Liver (tissue), 3 donors: ENCODE data around the gene HTR4.

ENCODE experiments used
- CTCF ChIP-seq: fragments of 150-350 bp; IDR thresholded peaks from 2 replicates; pipeline ENCODE4 v1.5.1; 2017; ENCODE audit warnings: improper control_type of control experiment, low read depth, low read length; ENCODE audit not compliant: missing input control
- EGR1 ChIP-seq, 2 donors: IDR thresholded peaks; 2 replicates each; pipeline ENCODE4 v1.6.1; 2016 to 2018; ENCODE audit warnings: antibody characterized with exemption in 2 of 2, low read depth in 2 of 2
- HNF4A ChIP-seq, 2 donors: conservative IDR thresholded peaks; 2 replicates each; pipeline ENCODE4 v1.6.1; 2016; ENCODE audit warnings: antibody characterized with exemption in 2 of 2, mild to moderate bottlenecking in 2 of 2
- HNF4G ChIP-seq: IDR thresholded peaks from 2 replicates; pipeline ENCODE4 v1.6.1; 2016; ENCODE audit warnings: antibody characterized with exemption
- RAD21 ChIP-seq, 2 donors: IDR thresholded peaks; 2 replicates each; pipeline ENCODE4 v1.6.1; 2016; ENCODE audit warnings: antibody characterized with exemption in 2 of 2, mild to moderate bottlenecking in 2 of 2
- SP1 ChIP-seq: IDR thresholded peaks from 2 replicates; pipeline ENCODE4 v1.6.1; 2018; ENCODE audit warnings: antibody characterized with exemption, mild to moderate bottlenecking
- TAF1 ChIP-seq: conservative IDR thresholded peaks from 2 replicates; pipeline ENCODE4 v1.6.1; 2016; ENCODE audit warnings: antibody characterized with exemption, mild to moderate bottlenecking
- YY1 ChIP-seq: IDR thresholded peaks from 2 replicates; pipeline ENCODE4 v1.6.1; 2016; ENCODE audit warnings: antibody characterized with exemption, mild to moderate bottlenecking
- ZBTB33 ChIP-seq: IDR thresholded peaks from 2 replicates; pipeline ENCODE4 v1.6.1; 2016; ENCODE audit warnings: antibody characterized with exemption
- donor health status: healthy.
- donor health status: healthy.

GRCh38 chr5:148699028-148699427 lies 44.7 kb upstream of the HTR4 start:
- TF ChIP-seq TAF1 (no peak), HNF4G (no peak), CTCF (no peak), SP1 (no peak), YY1 (no peak), RAD21 (IDR thresholded peaks at IDR 0.05) (no peak), ZBTB33 (no peak), HNF4A (conservative IDR thresholded peaks at IDR 0.05) (no peak), EGR1 (IDR thresholded peaks at IDR 0.05; ENCODE audit: low read depth in 2 of 2) (no peak)
